GM18858 (cell line): ENCODE results near the gene MRPL55.

Experiments
- ATAC-seq: cut with Tn5 transposase; IDR thresholded peaks from one replicate; pipeline ENCODE4 v1.9.1; 2021; ENCODE audit not compliant: unreplicated experiment

Gene MRPL55

DNA sequence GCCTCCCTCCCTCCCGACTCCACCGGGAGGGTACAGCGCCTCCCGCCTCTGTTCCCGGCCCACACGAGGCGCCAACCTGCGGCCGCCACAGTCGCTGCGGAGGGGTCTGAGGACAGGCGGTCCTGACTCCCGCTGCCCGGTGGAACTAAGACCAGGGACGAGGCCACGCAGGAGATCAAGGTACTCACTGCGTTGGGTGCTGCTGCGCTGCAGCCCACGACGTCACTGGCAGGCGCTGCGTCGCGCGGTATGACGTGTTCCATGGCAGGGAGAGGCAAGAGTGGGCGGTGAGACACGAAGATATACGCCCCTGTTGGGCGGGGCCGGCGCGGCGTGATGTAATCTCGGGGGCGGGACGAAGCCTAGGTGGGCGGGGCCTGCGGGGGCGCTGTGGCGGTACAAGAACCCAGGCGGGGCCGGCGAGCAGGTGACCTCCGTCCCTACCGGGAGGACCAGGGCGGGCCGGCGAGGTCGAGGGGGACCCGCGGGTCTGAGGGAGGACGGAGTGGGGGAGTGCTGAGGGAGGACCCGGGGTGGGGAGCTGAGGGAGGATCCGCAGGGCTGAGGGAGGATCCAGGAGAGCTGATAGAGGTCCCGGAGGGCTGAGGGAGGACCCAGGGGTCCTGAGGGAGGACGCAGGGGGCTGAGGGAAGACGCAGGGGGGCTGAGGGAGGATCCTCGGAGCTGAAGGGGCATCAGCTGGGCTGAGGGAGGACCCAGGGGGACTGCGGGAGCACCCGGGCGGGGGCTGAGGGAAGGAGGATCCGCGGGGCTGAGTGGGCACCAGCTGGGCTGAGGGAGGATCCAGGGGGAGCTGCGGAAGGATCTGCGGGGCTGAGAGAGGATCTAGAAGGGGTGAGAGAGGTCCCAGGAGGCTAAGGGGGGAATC is at the start of gene MRPL55:
Gene MRPL55, minus strand, starts transcription at position 227 of the 889 bp plus-strand sequence. CDS start 1,039 bp downstream, outside the sequence.
- peak; percentile 88 for ATAC-seq

DNA sequence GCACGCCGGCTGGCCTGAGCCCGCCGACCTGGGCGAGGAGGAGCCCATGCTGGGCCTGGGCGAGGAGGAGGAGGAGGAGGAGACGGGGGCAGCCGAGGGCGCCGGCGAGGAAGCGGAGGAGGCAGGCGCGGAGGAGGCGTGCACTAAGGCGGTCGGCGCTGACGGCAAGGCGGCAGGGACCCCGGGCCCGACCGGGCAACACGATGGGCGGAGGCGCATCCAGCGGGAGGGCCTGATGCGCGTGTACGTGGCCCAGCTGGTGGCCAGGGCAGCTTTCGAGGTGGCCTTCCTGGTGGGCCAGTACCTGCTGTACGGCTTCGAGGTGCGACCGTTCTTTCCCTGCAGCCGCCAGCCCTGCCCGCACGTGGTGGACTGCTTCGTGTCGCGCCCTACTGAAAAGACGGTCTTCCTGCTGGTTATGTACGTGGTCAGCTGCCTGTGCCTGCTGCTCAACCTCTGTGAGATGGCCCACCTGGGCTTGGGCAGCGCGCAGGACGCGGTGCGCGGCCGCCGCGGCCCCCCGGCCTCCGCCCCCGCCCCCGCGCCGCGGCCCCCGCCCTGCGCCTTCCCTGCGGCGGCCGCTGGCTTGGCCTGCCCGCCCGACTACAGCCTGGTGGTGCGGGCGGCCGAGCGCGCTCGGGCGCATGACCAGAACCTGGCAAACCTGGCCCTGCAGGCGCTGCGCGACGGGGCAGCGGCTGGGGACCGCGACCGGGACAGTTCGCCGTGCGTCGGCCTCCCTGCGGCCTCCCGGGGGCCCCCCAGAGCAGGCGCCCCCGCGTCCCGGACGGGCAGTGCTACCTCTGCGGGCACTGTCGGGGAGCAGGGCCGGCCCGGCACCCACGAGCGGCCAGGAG is 49.3 kb upstream of the MRPL55 start:
- no peak for ATAC-seq

DNA sequence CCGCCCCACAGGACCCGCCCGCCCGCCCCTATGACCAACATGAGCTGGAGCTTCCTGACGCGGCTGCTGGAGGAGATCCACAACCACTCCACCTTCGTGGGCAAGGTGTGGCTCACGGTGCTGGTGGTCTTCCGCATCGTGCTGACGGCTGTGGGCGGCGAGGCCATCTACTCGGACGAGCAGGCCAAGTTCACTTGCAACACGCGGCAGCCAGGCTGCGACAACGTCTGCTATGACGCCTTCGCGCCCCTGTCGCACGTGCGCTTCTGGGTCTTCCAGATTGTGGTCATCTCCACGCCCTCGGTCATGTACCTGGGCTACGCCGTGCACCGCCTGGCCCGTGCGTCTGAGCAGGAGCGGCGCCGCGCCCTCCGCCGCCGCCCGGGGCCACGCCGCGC is 48.6 kb upstream of the MRPL55 start:
- ATAC-seq = no peak

GRCh38 chr1:228156941-228157728 is 48.0 kb upstream of the MRPL55 start:
- no peak for ATAC-seq

DNA sequence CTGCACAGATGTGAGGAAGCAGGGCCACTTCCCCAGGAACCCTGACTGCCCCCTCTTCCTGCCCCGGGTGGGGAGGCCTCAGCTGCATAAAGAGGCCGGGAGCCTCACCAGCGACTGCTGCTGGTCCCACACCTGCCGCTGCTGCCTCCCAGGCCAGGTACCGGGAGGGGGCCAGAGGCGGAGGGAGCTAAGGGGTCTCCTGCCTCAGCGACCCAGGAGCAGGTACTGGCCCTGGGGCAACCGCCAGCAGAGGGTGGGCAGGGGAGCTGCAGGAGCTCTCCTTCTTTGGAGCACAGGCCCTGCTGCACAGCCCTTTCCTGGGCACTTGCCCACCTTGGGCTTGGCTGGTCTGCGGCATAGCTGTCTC is 47.4 kb upstream of the MRPL55 start:
- ATAC-seq = no peak

DNA sequence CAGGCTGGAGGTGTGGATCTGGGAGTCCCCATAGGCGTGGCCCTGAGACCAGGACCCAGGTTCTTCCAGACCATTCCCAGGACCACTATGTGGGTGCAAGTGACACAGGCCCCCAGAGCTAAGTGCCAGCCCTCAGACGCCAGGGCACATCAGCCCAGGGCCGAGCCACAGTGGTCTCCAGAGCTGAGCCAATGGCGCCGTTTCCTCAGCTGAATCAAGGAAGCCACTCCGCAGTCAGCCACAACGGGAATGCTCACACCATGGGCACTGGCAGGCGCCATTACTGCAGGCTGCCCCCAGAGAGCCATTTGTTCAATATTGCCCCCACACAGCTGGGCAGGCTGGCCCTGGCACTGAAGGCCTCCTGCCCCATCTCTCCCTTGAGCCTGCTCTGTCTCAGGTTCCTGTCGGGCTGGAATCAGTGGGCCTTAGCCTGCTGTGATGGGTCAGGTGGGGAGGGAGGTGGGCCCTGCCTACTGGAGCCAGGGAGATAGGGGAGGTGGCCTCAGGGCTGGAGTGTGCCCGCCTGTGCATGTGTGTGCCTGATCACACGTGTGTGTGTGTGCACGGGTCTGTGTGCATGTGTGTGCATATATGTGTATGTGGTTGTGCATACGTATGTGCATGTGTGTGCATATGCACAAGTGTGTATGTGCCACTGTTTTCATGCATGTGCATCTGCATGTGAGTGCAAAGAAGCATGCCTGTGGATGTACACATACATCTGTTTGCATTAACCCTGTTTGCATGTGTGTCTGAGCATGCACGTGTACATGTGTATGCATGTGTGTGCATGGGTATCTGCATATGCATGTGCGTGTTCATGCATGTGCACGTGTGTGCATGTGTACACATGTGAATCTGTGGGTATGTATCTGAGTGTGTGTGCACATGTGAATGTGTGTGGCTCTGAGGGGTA is 46.8 kb upstream of the MRPL55 start:
- no peak for ATAC-seq

- ATAC-seq = no peak
Observed at GRCh38 chr1:228154670-228155571, 45.8 kb upstream of the MRPL55 start.

DNA sequence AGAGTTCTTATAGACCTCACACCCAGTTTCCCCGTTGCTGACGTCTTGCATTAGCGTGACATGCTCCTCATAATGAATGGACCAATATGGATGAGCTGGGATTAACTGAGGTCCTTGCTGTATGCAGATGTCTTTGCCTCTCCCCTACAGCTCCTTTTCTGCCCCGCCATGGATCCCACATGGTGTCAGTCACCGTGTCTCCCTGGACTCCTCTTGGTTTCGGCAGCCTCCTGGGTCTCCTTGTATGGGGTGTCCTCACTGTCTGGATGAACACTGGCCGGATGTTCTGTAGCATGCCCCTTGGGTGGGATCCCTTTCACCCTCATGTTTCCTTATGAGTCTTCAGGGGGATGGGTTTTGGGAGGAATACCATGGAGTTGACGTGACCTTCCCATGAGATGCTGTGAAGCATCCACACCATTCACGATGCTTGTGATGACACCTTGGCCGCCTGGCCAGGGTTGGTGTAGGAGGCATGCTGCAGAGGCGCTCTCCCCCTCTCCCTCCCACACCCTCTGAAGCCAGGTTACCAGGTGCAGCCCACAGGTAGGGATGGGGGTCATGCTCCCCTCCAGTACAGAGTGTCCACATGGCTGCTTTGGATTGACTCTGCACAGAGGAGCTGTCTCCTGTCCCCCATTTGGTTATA is 45.0 kb upstream of the MRPL55 start:
- no peak for ATAC-seq

GRCh38 chr1:228152918-228153258 is 43.8 kb upstream of the MRPL55 start:
- ATAC-seq = no peak

DNA sequence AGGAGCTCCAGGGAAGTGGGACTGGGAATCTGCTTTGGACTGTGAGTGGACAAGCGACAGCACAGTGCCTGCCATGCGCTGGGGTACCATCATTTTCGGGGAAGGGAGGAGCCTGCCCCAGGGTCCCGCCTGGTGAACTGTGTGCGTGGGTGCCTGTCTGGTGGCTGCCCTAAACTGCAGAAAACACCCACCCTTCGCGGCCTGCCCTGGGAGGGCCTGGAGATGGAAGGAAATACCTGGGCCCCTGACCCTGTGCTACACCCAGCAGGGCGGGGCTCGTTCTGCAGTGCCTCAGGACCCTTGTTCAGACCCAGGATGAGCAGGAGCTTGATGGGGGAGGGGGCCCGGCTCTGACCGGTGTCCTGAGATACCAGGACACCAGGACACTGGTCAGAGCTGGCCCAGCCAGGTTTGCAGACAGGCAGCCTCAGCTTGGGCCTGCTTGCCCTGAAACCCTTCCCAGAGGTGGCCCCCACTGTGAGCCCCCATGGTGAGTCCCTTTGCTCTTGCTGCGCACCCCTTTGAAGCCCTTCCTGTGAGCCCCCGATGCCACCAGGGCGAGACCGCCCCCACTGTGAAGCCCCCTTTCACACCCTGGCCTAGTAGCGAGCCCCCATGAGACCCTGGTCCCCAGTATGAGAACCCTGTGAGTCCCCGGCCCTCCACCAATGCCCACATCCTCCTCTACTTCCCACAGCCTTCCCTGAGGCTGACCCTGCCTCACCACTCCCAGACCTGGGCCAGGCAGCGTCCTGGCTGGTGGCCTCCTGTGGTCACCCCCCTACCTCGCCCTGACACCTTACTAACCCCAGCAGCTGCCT is 43.2 kb upstream of the MRPL55 start:
- no peak for ATAC-seq

- no peak for ATAC-seq
Observed at GRCh38 chr1:228151180-228151925, 42.3 kb upstream of the MRPL55 start.

DNA sequence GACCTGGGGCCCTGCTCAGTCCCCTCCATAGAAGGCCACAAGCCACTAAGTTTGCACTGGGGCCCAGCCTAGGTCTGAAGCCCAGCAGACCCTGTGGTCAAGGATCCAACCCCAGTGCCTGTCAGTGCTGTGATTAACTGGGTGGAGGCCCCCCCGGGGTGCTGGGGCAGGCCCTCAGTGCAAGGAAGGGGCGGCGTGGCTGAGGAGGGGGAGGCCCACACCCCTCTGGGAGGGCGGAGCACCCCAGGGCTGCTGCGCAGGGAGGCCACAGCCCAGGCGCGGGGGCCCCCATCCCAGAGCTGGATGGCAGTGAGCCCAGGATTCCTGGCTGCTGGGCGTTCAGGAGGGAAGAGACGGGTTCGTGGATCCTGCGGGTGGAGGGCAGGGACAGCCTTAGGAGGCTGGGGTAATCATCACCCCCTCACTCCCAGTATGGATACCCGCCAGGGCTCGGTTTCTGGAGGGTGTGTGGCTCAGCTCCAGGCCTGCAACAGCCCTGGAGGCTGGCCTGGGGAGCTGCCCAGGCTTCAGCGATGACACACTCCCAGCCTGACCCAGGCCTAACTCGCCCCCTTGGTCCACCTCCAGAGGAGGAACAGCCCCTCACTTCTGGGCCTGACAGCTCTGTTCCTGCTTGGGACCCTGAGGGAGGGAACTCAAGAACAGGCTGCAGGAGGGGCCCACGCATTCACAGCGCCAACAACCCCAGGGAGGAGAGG is 41.5 kb upstream of the MRPL55 start:
- ATAC-seq = no peak

- no peak for ATAC-seq
Observed at GRCh38 chr1:228150120-228150460, 41.0 kb upstream of the MRPL55 start.

DNA sequence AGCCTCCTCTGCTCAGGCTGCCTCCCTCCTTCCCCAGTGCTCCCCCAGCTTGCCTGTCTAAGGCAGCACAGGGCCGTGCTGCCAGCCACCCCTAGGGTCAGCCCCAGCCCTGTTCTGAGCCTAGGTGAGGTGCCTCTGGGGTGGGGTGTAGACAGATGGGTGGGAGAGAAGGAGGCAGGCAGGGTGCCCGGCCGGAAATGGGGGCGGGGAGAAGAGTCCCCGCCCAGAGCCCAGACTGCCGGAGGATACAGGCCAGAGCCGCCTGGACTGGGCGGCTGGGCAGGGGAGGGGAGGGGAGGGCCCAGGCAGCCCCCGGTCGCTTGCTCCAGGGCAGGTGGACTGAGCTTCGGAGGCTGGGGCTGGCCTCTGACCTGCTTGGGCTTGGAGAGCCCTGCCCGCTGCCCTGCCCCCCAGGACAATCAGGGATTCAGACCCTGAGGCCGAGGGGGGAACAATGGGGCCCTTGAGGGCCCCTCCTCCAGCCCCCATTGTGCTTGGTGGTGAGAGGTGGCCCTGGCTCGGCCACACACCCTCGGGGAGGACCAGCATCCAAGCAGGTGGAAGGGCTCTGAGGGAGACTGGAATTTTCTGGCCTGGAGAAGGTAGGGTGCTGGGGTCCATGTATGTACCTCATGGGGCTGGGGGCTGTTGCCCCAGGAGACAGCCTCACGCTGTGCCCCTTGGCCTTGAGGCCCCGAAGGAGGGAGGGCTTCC is 40.5 kb upstream of the MRPL55 start, which contains the start of gene GJC2:
Gene GJC2, plus strand, starts transcription at position 525 of the 714 bp plus-strand sequence. CDS start 7,829 bp downstream, outside the sequence.
- ATAC-seq = no peak

DNA sequence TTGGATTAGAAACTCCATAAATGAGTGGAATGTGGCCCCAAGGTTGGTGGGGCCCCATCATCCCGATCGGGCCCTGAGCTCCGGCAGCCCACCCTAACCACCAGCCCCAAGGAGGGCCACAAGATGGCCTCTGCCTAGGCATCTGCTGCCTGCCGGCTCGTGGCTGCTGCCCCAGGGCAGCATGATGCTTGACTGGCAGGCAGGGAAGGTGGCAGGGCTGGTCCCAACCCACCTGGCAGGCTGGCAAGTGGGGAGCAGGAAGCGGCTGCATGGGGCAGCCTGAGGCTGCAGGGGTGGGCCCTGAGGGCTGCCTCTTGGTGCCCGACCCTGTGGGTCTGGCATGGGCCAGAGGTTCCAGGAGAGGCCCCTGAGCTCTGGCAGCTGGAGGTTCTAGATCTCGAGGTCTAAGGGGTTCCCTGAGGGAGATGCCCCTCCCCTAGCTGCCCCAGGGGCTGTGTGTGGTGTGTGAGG is 39.9 kb upstream of the MRPL55 start:
- no peak for ATAC-seq
